SK-N-MC (cell line): Measurements from ENCODE around the gene HDAC7.
A peak's percentile ranks its signal among the peaks of the same experiment; 100 is the strongest.

ENCODE experiments used
- DNase-seq: peaks from one replicate; pipeline ENCODE4 v3.0.0-alpha.2; 2011; ENCODE audit warnings: low read depth, low spot score
- H3K27ac ChIP-seq: fragments of 200-600 bp; sonication (generic); 2 replicates; pipeline ENCODE4 v1.5.1; 2016; ENCODE audit warnings: mixed run types
- H3K36me3 ChIP-seq: fragments of 200-600 bp; sonication (generic); 2 replicates; pipeline ENCODE4 v1.6.1; 2017; ENCODE audit warnings: antibody characterized with exemption, low read length, mixed read lengths; ENCODE audit not compliant: insufficient read depth
- H3K4me3 ChIP-seq: fragments of 200-600 bp; sonication (generic); 2 replicates; pipeline ENCODE4 v1.5.1; 2016
- H3K9ac ChIP-seq: fragments of 200-600 bp; sonication (generic); 2 replicates; pipeline ENCODE4 v1.8.0; 2017; ENCODE audit warnings: mixed run types, mixed read lengths; ENCODE audit not compliant: insufficient read length
- H3K9me3 ChIP-seq: fragments of 200-600 bp; sonication (generic); 2 replicates; pipeline ENCODE4 v1.6.1; 2017; ENCODE audit warnings: low read depth, mild to moderate bottlenecking, antibody characterized with exemption, low read length, moderate library complexity, mixed read lengths
- EZH2 ChIP-seq: fragments of 200-600 bp; sonication (generic); IDR thresholded peaks from one replicate; pipeline ENCODE4 v1.6.1; 2017; ENCODE audit warnings: antibody characterized with exemption
- FOXP2 ChIP-seq: optimal IDR thresholded peaks from 2 replicates; pipeline ENCODE3; 2011; ENCODE audit warnings: mild to moderate bottlenecking, moderate library complexity; ENCODE audit not compliant: insufficient read depth; ENCODE audit errors: extremely low read length, control extremely low read depth
- POLR2AphosphoS5 ChIP-seq: IDR thresholded peaks from 2 replicates; pipeline ENCODE4 v1.6.1; 2012; ENCODE audit warnings: mild to moderate bottlenecking, low read depth, low read length, borderline replicate concordance

Gene HDAC7

DNA sequence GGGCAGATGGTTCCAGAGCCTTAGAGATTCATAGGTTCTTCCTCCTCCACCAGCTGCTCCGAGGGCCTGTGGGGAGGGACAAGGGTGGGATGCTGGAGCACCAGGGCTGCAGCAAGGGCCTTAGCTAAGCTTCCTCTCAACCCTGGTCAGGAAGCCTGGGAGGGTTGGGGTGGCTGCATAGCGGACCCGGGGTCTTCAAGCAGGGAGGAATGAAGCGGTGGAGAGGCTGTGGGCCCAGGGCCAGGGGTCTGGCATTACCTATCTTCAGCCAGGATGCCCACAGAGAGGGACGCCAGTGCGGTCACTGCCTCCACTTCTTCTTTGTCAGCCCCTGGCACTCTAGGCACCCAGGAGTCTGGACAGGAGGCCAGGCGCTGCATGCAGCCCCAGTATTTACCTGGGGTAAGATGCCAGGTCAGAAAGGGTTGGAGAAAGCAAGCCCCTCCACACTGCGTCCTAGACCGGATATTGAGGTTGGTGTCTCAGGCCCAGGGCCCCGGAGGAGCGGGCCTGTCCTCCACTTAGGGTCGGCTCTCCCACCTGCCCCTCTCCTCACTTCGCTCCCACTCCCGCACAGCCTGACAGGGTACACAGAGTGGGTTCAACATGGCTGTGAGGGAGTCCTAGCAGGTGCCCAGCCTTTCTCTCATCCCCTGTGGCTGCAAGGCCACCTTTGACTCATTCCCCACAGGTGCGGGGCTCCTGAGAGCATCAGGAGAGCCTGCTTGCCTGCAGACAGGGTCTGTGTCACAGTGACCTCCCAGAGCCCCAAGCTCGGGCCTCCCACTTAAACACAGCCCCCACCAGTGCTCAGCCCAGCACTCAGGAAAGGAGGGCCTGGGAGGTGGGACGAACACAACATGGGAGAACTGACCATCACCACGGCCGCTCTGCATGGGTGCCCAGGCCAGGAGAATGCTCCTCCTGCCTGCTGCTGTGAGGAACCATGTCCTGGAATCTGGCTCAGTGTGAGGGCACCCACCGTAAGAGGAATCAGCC is 35.6 kb downstream of the HDAC7 start:
- DNase-seq: no peak
- Histone ChIP-seq H3K9ac (no peak overlapping the region), H3K9me3 (no peaks in the 10 kb centered on the region), H3K36me3 (peaks cover 38% of the 10 kb centered on the region; the same call in 1 of the 2 replicates), H3K4me3 (no peak overlapping the region), H3K27ac (no peak overlapping the region)
- TF ChIP-seq POLR2AphosphoS5: no peak
- TF ChIP-seq FOXP2: no peak

DNA sequence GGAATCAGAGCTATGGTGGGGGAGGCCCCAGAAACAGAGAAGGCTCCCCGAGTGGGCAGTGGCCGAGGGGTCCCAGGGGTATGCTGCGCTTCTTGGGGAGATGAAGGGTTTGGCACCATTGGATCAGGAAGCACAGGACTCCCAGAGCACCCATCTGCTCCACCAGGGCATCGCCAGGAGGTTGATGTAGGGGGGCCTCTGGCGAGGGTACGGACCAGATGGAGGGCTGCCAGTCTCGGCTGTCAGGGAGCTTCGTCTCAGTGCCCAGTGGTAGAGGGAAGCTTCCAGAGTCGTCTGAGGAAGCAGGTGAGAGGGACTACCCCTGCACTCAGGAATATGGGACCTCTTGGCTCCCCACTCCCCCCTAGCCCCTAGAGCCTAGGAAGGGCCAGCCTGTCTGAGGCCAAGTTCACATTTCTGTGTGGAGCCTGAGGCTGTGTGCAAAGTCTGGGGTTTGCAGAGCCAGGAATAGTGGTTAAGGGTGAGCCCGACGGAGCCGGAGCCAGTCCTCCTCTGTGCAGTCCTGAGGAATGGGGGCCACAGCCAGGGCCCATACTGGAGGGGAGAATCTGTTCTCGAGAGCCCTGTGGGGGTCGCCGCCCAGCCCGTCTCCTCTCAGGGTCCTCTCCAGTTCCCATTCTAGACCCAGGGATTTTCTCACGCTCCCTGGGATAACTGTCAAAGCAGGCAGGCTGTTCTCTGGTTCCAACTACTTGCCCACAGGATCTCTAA is 36.5 kb downstream of the HDAC7 start:
- no peak for DNase-seq
- Histone ChIP-seq H3K9me3 (no peaks in the 10 kb centered on the region), H3K36me3 (peaks cover 31% of the 10 kb centered on the region; the same call in 1 of the 2 replicates), H3K9ac (no peak overlapping the region), H3K27ac (no peak overlapping the region), H3K4me3 (no peak overlapping the region)
- TF ChIP-seq POLR2AphosphoS5 (no peak), EZH2 (no peak), FOXP2 (no peak)

DNA sequence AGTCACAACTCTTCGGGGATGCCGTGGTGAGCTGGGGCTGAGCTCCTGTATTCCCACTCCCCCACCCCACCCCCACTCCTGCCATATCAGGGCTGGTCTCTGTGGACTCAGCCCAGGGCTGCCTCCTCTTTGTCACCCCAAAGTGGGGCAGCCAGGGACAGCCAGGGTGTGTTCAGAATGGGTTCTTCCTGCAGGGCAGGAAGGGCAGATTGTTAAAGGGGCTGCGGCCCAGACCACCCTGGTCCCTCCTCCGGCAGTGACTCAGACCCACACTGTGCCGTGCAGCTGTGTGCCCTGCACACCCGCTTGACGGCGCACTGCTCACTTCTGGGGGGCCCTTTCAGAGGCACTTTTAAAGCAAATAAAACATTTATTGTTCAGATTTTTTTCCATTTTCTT is 37.3 kb downstream of the HDAC7 start:
- no peak overlapping the region for H3K4me3 ChIP-seq
- TF ChIP-seq FOXP2 (no peak), POLR2AphosphoS5 (no peak), EZH2 (no peak)
- no peak for DNase-seq
- H3K27ac ChIP-seq: no peak overlapping the region
- H3K9me3 ChIP-seq: no peaks in the 10 kb centered on the region
- no peak overlapping the region for H3K9ac ChIP-seq
- peaks cover 25% of the 10 kb centered on the region; the same call in 1 of the 2 replicates for H3K36me3 ChIP-seq

DNA sequence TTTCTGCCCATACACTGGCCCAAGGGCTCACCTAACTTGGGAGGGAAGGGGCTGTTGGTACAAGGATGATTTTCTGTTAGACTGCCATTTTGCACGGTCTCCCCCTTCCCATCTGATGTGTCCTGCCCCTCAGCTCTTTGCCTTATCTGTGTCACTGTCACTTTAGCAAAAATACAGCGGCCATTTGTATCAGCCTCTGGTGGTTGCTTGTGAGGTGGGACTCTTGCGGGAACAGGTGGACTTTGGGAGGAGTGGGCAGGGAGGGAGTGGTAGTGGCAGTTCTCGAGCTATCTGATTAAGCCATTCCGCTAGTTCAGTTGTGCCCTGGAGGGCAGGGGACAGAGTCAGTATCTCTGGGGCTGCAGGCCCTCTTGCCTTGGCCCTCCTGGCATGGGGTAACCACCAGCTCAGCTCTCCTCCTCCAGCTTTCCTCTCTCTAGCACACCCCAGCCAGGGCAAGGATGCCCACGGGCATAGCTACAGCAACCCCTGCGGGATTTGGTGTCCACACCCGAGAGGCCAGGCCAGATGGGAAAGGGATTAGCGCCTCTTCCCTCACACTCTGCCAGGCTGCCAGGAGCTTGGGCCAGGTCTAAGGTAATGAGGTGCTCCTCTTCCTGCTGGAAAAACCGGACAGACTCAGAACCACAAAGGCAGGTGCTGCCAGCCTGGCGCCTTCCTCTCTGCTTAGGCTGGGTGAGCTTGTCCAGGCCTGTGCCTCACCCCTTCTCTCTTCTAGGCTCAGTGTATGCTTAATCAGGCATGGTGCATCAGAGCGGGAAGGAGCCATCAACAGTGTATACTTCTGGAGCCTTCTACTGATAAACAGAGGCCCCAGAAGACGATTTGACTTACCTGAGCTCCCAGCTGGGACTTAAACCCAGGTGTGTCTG is 38.0 kb downstream of the HDAC7 start:
- Histone ChIP-seq H3K9me3 (no peaks in the 10 kb centered on the region), H3K27ac (no peak overlapping the region), H3K4me3 (no peak overlapping the region), H3K9ac (no peak overlapping the region), H3K36me3 (peaks cover 24% of the 10 kb centered on the region; the same call in 1 of the 2 replicates)
- DNase-seq: no peak
- TF ChIP-seq FOXP2: no peak
- no peak for TF ChIP-seq EZH2
- no peak for TF ChIP-seq POLR2AphosphoS5

DNA sequence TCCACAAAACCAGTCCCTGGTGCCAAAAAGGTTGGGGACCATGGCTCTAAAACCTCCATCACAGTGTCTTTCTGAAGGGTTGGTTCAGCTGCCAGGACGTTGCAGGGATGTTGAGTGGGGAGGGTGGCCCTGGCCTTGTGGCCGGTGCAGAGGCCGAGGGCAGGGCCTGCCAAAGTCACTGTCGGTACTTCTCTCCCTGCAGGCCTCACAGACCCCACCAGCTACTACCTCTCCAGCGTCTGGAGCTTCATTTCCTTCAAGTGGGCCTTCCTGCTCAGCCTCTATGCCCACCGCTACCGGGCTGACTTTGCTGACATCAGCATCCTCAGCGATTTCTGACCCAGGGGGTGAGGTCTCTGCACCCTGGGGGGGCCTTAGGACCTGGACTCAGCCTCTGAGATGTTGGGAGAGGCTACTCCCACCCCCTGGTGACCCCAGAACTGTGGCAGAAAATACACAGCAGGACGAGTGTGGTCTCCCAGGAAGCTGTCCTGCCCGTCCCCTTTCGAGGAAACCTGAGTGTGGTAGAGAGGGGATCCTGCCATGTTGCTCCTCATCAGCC is 39.7 kb downstream of the HDAC7 start:
- Histone ChIP-seq H3K9ac (no peak overlapping the region), H3K4me3 (no peak overlapping the region), H3K9me3 (no peaks in the 10 kb centered on the region), H3K27ac (no peak overlapping the region), H3K36me3 (peaks cover 19% of the 10 kb centered on the region; the same call in 1 of the 2 replicates)
- DNase-seq: no peak
- TF ChIP-seq POLR2AphosphoS5 (no peak), EZH2 (no peak), FOXP2 (no peak)

DNA sequence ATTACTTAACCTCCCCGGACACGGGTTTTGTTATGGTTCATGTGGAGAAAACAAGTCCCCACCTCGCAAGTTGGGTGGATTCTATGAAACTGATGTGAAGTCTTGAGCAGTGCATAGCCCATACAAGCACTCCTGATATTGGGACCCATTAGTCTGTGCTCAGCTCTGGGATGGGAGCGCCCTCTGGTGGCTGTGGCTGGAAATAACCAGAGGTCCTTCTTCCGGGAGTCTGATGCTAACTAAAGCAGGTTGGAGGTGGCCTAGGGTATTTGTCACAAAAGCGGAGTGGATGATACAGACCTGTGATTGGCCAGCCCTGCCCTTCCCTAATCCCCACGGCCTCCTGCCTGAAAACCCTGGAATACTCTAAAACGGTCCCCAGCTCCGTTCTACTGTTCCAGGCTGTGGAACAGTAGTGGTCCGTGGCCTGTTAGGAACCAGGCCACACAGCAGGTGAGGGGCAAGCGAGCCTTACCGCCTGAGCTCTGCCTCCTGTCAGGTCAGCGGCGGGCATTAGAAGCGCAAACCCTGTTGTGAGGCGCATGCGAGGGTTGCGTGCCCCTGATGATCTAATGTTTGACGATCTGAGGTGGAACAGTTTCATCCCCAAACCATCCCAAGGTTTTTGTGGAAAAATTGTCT is 40.3 kb downstream of the HDAC7 start:
- Histone ChIP-seq H3K27ac (no peak overlapping the region), H3K36me3 (peaks cover 13% of the 10 kb centered on the region; the same call in 1 of the 2 replicates), H3K9me3 (no peaks in the 10 kb centered on the region), H3K4me3 (no peak overlapping the region), H3K9ac (no peak overlapping the region)
- DNase-seq: peak; percentile 67
- TF ChIP-seq POLR2AphosphoS5 (no peak), FOXP2 (no peak), EZH2 (no peak)

DNA sequence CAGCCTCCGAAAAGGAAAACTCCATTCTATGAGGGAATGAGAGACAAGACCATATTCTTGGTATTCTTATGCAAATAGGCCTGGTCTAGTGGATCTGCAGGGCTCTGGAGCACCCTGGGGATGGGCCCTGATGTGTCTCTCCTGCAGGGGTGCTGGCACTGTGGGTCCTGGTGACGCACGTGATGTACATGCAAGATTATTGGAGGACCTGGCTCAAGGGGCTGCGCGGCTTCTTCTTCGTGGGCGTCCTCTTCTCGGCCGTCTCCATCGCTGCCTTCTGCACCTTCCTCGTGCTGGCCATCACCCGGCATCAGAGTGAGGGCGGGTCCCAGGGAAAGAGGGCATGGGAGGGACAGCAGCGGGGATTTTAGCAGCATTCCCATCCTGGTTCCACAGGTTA is 40.8 kb downstream of the HDAC7 start:
- no peak overlapping the region for H3K4me3 ChIP-seq
- peaks cover 13% of the 10 kb centered on the region; the same call in 1 of the 2 replicates for H3K36me3 ChIP-seq
- DNase-seq: no peak
- no peaks in the 10 kb centered on the region for H3K9me3 ChIP-seq
- H3K27ac ChIP-seq: no peak overlapping the region
- no peak for TF ChIP-seq FOXP2
- TF ChIP-seq EZH2: no peak
- no peak for TF ChIP-seq POLR2AphosphoS5
- no peak overlapping the region for H3K9ac ChIP-seq
